Thoracic aorta (tissue), 2 donors: Measurements from ENCODE around the gene CCDC187. TPM values are rescaled to one million over a fixed set of nuclear protein-coding genes. Genes with fewer than 3 reads are reported as not detected.

ENCODE experiments used
- ATAC-seq: fragments of 150-250 bp; one replicate; pipeline ENCODE4 v1.8.0; 2017; ENCODE audit warnings: low read depth; ENCODE audit not compliant: insufficient number of reproducible peaks, low FRiP score
- DNase-seq: peaks from one replicate; pipeline ENCODE4 v3.0.0-alpha.2; 2020; ENCODE audit warnings: low spot score
- H3K27ac ChIP-seq, 2 donors: fragments of 200-600 bp; sonication (generic); 1 replicate in 1 of 2; 2 replicates in 1 of 2; pipeline ENCODE4 v1.5.1; 2016; ENCODE audit warnings: mild to moderate bottlenecking in 2 of 2, moderate library complexity in 2 of 2
- H3K27me3 ChIP-seq: fragments of 200-600 bp; sonication (generic); replicated peaks from 2 replicates; pipeline ENCODE4 v1.6.0; 2016; ENCODE audit warnings: mild to moderate bottlenecking; ENCODE audit not compliant: insufficient read depth
- H3K36me3 ChIP-seq: fragments of 200-600 bp; sonication (generic); one replicate; pipeline ENCODE4 v1.5.1; 2016
- H3K4me1 ChIP-seq, 2 donors: fragments of 200-600 bp; sonication (generic); 1 replicate in 1 of 2; 2 replicates in 1 of 2; pipeline versions ENCODE4 v1.5.1 to v1.6.0; 2016; ENCODE audit warnings: low read depth in 2 of 2, mild to moderate bottlenecking in 1 of 2; ENCODE audit not compliant: control insufficient read depth in 1 of 2
- H3K4me3 ChIP-seq: fragments of 200-600 bp; sonication (generic); 2 replicates; pipeline ENCODE4 v1.5.1; 2016; ENCODE audit warnings: mild to moderate bottlenecking
- H3K9me3 ChIP-seq: fragments of 200-600 bp; sonication (generic); 2 replicates; pipeline ENCODE4 v1.5.1; 2016
- CTCF ChIP-seq: fragments of 200-600 bp; sonication (generic); IDR thresholded peaks from one replicate; pipeline ENCODE4 v1.5.1; 2019; ENCODE audit warnings: antibody characterized with exemption
- total RNA-seq, 2 donors: library from RNA; depleted of rRNA; stranded (reverse); fragments of >200 nt; gene quantifications; one replicate each; pipeline versions ENCODE4 v1.1.0 to v1.2.3, GENCODE V29; 2016

The CCDC187 gene
- total RNA-seq, 2 donors from 2014 or later = not detected

GRCh38 chr9:136295542-136296433 is 8.1 kb downstream of the CCDC187 start:
- no peak overlapping the region for H3K4me3 ChIP-seq
- ATAC-seq = no peak
- no peak for TF ChIP-seq CTCF
- no peaks in the 10 kb centered on the region for H3K27me3 ChIP-seq
- no peaks in the 10 kb centered on the region for H3K4me1 ChIP-seq
- no peaks in the 10 kb centered on the region for H3K36me3 ChIP-seq
- no peak overlapping the region for H3K27ac ChIP-seq
- H3K9me3 ChIP-seq = no peaks in the 10 kb centered on the region
- DNase-seq = no peak

GRCh38 chr9:136295055-136295454 is 8.8 kb downstream of the CCDC187 start:
- no peak for TF ChIP-seq CTCF
- Histone ChIP-seq H3K36me3 (no peaks in the 10 kb centered on the region), H3K9me3 (no peaks in the 10 kb centered on the region), H3K27ac (no peak overlapping the region), H3K27me3 (no peaks in the 10 kb centered on the region), H3K4me1 (no peaks in the 10 kb centered on the region), H3K4me3 (no peak overlapping the region)
- DNase-seq (no peak), ATAC-seq (no peak)

GRCh38 chr9:136294437-136294836 is 9.5 kb downstream of the CCDC187 start:
- no peak for DNase-seq
- Histone ChIP-seq H3K27me3 (no peaks in the 10 kb centered on the region), H3K4me1 (no peaks in the 10 kb centered on the region), H3K4me3 (no peak overlapping the region), H3K36me3 (no peaks in the 10 kb centered on the region), H3K27ac (no peak overlapping the region), H3K9me3 (no peaks in the 10 kb centered on the region)
- no peak for ATAC-seq
- TF ChIP-seq CTCF = no peak

- Histone ChIP-seq H3K4me3 (no peak overlapping the region), H3K36me3 (no peaks in the 10 kb centered on the region), H3K27me3 (no peaks in the 10 kb centered on the region), H3K9me3 (no peaks in the 10 kb centered on the region), H3K4me1 (no peaks in the 10 kb centered on the region), H3K27ac (no peak overlapping the region)
- DNase-seq (no peak), ATAC-seq (no peak)
- TF ChIP-seq CTCF = no peak
Observed at GRCh38 chr9:136293476-136294077, 10.3 kb downstream of the CCDC187 start.

- H3K4me3 ChIP-seq = no peak overlapping the region
- no peaks in the 10 kb centered on the region for H3K27me3 ChIP-seq
- no peak overlapping the region for H3K27ac ChIP-seq
- ATAC-seq (no peak), DNase-seq (no peak)
- no peaks in the 10 kb centered on the region for H3K36me3 ChIP-seq
- no peaks in the 10 kb centered on the region for H3K4me1 ChIP-seq
- TF ChIP-seq CTCF = no peak
- no peaks in the 10 kb centered on the region for H3K9me3 ChIP-seq
Observed at GRCh38 chr9:136292591-136293448, 11.1 kb downstream of the CCDC187 start.
